SK-N-SH treated with all-trans-retinoic acid at 6 μM for 48 hours (cell line): ENCODE data around the gene CDC14A.

Source experiments
- ATAC-seq: fragments of 200-7000 bp; cut with Tn5 transposase; 3 replicates; pipeline ENCODE4 v1.9.1; 2020; ENCODE audit warnings: mild to moderate bottlenecking, moderate library complexity
- ARNTL ChIP-seq: fragments of 450-650 bp; formaldehyde crosslinking; IDR thresholded peaks from 2 replicates; pipeline ENCODE4 v1.5.0; 2020; ENCODE audit warnings: low read depth, mild to moderate bottlenecking, moderate library complexity, borderline replicate concordance
- BACH2 ChIP-seq: fragments of 250-450 bp; sonication (Bioruptor Pico); IDR thresholded peaks from 2 replicates; pipeline ENCODE4 v1.9.0; 2021; ENCODE audit warnings: mild to moderate bottlenecking, borderline replicate concordance
- CSDC2 ChIP-seq: fragments of 250-450 bp; sonication (Bioruptor Pico); IDR thresholded peaks from 2 replicates; pipeline ENCODE4 v1.5.0; 2020; ENCODE audit warnings: mild to moderate bottlenecking, moderate library complexity
- ESRRG ChIP-seq: fragments of 250-450 bp; sonication (Bioruptor Pico); IDR thresholded peaks from 2 replicates; pipeline ENCODE4 v1.6.1; 2021; ENCODE audit warnings: mild to moderate bottlenecking
- GLIS3 ChIP-seq: fragments of 250-450 bp; sonication (Bioruptor Pico); IDR thresholded peaks from 2 replicates; pipeline ENCODE4 v1.5.0; 2020; ENCODE audit warnings: mild to moderate bottlenecking, moderate library complexity
- ISL1 ChIP-seq: fragments of 250-450 bp; sonication (Bioruptor Pico); IDR thresholded peaks from 2 replicates; pipeline ENCODE4 v2.1.2; 2022; ENCODE audit warnings: mild to moderate bottlenecking, moderate library complexity
- POU6F1 ChIP-seq: fragments of 250-450 bp; sonication (Bioruptor Pico); IDR thresholded peaks from 2 replicates; pipeline ENCODE4 v1.8.0; 2021; ENCODE audit warnings: low read depth, mild to moderate bottlenecking, moderate library complexity, borderline replicate concordance
- PPARA ChIP-seq: fragments of 250-450 bp; sonication (Bioruptor Pico); IDR thresholded peaks from 2 replicates; pipeline ENCODE4 v1.5.0; 2020; ENCODE audit warnings: mild to moderate bottlenecking, borderline replicate concordance
- RARB ChIP-seq: fragments of 250-450 bp; sonication (Bioruptor Pico); IDR thresholded peaks from 2 replicates; pipeline ENCODE4 v1.8.0; 2021; ENCODE audit warnings: mild to moderate bottlenecking, moderate library complexity
- SNAI2 ChIP-seq: fragments of 250-450 bp; sonication (Bioruptor Pico); IDR thresholded peaks from 2 replicates; pipeline ENCODE4 v1.5.0; 2020; ENCODE audit warnings: mild to moderate bottlenecking, moderate library complexity
- TOX ChIP-seq: fragments of 250-450 bp; sonication (Bioruptor Pico); IDR thresholded peaks from 2 replicates; pipeline ENCODE4 v1.8.0; 2021; ENCODE audit warnings: mild to moderate bottlenecking, moderate library complexity, borderline replicate concordance
- ZC3H10 ChIP-seq: fragments of 250-450 bp; sonication (Bioruptor Pico); IDR thresholded peaks from 2 replicates; pipeline ENCODE4 v1.5.1; 2021; ENCODE audit warnings: mild to moderate bottlenecking, moderate library complexity
- ZFP30 ChIP-seq: fragments of 450-650 bp; formaldehyde crosslinking; IDR thresholded peaks from 2 replicates; pipeline ENCODE4 v1.5.0; 2022; ENCODE audit warnings: mild to moderate bottlenecking, moderate library complexity
- ZNF565 ChIP-seq: fragments of 450-650 bp; formaldehyde crosslinking; conservative IDR thresholded peaks from 2 replicates; pipeline ENCODE4 v1.5.0; 2020; ENCODE audit warnings: low read depth, mild to moderate bottlenecking, moderate library complexity
- ZNF8 ChIP-seq: fragments of 450-650 bp; formaldehyde crosslinking; IDR thresholded peaks from 2 replicates; pipeline ENCODE4 v1.5.0; 2020; ENCODE audit warnings: mild to moderate bottlenecking, moderate library complexity
- TF ChIP-seq, protein P1 (sequence below): fragments of 250-450 bp; sonication (Bioruptor Pico); IDR thresholded peaks from 2 replicates; pipeline ENCODE4 v1.8.0; 2020; ENCODE audit warnings: mild to moderate bottlenecking, moderate library complexity, borderline replicate concordance
- TF ChIP-seq, protein P2 (sequence below): fragments of 250-450 bp; sonication (Bioruptor Pico); IDR thresholded peaks from 2 replicates; pipeline ENCODE4 v1.5.0; 2020; ENCODE audit warnings: mild to moderate bottlenecking, moderate library complexity
- TF ChIP-seq, protein P3 (sequence below): fragments of 250-450 bp; sonication (Bioruptor Pico); IDR thresholded peaks from 2 replicates; pipeline ENCODE4 v1.5.1; 2020; ENCODE audit warnings: low read depth, mild to moderate bottlenecking, moderate library complexity
- TF ChIP-seq, protein P4 (sequence below): fragments of 250-450 bp; sonication (Bioruptor Pico); IDR thresholded peaks from 2 replicates; pipeline ENCODE4 v1.5.1; 2021; ENCODE audit warnings: mild to moderate bottlenecking, moderate library complexity

The CDC14A gene

DNA sequence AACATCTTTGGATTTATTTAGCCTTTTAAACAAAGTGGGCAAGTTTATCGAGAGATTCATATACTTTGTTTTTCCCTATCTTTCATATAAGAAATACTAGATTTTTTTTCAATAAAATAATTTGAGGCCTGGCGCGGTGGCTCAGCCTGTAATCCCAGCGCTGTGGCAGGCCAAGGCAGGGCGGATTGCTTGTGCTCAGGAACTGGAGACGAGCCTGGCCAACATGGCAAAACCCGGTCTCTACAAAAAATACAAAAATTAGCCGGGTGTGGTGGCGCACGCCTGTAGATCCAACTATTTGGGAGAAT, 1.6 kb upstream of the CDC14A start:
- no peak for ATAC-seq

DNA sequence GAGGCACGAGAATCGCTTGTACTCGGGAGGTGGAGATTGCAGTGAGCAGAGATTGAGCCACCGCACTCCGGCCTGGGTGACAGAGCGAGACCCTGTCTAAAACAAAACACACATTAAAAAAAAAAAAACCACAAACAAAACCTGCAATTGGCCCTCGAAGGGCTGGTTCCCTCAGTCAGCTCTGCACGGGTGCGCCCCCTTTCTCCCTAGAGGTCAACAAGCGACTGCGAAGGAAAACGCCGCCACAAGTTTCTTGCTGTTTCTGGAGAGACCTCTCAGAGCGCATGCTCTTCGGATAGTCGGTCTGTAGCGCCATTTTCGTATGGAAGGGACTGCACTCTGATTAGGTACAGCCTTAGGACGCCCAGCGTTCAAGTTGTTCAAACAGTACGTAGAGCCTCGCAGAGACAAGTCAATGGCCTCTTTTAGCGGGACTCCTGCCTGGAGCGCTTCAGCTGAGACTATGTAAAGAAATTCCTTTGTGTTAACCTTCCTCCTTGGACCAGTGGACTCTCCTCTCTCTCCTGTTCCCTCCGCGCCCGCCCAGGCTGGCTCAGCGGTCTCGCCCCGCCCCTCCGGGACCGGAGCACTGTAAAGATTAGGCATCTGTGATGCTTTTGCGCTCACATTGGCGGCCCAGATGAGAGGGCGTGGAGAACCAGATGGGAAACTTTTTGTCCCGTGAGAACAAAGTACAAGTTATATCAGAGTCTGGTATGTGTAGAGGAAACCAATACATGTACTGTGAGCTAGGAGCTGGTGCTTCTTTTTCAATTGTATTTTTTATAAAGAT, 1.0 kb upstream of the CDC14A start:
- TF ChIP-seq, protein P1, sequence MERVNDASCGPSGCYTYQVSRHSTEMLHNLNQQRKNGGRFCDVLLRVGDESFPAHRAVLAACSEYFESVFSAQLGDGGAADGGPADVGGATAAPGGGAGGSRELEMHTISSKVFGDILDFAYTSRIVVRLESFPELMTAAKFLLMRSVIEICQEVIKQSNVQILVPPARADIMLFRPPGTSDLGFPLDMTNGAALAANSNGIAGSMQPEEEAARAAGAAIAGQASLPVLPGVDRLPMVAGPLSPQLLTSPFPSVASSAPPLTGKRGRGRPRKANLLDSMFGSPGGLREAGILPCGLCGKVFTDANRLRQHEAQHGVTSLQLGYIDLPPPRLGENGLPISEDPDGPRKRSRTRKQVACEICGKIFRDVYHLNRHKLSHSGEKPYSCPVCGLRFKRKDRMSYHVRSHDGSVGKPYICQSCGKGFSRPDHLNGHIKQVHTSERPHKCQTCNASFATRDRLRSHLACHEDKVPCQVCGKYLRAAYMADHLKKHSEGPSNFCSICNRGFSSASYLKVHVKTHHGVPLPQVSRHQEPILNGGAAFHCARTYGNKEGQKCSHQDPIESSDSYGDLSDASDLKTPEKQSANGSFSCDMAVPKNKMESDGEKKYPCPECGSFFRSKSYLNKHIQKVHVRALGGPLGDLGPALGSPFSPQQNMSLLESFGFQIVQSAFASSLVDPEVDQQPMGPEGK (CRISPR knock-in tag), result no peak
- TF ChIP-seq POU6F1 (no peak), ZFP30 (no peak; the same call in 1 of the 2 replicates), SNAI2 (CRISPR knock-in tag) (no peak), ZNF565 (no peak), ZC3H10 (CRISPR knock-in tag) (no peak), GLIS3 (CRISPR knock-in tag) (no peak), ZNF8 (CRISPR knock-in tag) (no peak), TOX (CRISPR knock-in tag) (no peak), ARNTL (CRISPR knock-in tag) (no peak), RARB (CRISPR knock-in tag) (no peak), ESRRG (CRISPR knock-in tag) (no peak), PPARA (no peak), CSDC2 (CRISPR knock-in tag) (0 out of 2 replicates have a peak, but pooled peaks have one; percentile 53)
- TF ChIP-seq, protein P2, sequence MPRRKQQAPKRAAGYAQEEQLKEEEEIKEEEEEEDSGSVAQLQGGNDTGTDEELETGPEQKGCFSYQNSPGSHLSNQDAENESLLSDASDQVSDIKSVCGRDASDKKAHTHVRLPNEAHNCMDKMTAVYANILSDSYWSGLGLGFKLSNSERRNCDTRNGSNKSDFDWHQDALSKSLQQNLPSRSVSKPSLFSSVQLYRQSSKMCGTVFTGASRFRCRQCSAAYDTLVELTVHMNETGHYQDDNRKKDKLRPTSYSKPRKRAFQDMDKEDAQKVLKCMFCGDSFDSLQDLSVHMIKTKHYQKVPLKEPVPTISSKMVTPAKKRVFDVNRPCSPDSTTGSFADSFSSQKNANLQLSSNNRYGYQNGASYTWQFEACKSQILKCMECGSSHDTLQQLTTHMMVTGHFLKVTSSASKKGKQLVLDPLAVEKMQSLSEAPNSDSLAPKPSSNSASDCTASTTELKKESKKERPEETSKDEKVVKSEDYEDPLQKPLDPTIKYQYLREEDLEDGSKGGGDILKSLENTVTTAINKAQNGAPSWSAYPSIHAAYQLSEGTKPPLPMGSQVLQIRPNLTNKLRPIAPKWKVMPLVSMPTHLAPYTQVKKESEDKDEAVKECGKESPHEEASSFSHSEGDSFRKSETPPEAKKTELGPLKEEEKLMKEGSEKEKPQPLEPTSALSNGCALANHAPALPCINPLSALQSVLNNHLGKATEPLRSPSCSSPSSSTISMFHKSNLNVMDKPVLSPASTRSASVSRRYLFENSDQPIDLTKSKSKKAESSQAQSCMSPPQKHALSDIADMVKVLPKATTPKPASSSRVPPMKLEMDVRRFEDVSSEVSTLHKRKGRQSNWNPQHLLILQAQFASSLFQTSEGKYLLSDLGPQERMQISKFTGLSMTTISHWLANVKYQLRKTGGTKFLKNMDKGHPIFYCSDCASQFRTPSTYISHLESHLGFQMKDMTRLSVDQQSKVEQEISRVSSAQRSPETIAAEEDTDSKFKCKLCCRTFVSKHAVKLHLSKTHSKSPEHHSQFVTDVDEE, result peak; percentile 54; the same call in 1 of the 2 replicates
- TF ChIP-seq, protein P3, sequence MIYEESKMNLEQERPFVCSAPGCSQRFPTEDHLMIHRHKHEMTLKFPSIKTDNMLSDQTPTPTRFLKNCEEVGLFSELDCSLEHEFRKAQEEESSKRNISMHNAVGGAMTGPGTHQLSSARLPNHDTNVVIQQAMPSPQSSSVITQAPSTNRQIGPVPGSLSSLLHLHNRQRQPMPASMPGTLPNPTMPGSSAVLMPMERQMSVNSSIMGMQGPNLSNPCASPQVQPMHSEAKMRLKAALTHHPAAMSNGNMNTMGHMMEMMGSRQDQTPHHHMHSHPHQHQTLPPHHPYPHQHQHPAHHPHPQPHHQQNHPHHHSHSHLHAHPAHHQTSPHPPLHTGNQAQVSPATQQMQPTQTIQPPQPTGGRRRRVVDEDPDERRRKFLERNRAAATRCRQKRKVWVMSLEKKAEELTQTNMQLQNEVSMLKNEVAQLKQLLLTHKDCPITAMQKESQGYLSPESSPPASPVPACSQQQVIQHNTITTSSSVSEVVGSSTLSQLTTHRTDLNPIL (CRISPR knock-in tag), result no peak
- ATAC-seq, result peak; percentile 84

More for the DNA sequence above, 1.6 kb upstream of the CDC14A start:
- TF ChIP-seq, protein P3 (CRISPR knock-in tag), result no peak
- TF ChIP-seq CSDC2 (CRISPR knock-in tag) (no peak), ZNF565 (no peak), GLIS3 (CRISPR knock-in tag) (no peak), ESRRG (CRISPR knock-in tag) (no peak)

GRCh38 chr1:100353071-100353801, 930 bp downstream of the CDC14A start:
- no peak for TF ChIP-seq CSDC2 (CRISPR knock-in tag)
- TF ChIP-seq, protein P4, sequence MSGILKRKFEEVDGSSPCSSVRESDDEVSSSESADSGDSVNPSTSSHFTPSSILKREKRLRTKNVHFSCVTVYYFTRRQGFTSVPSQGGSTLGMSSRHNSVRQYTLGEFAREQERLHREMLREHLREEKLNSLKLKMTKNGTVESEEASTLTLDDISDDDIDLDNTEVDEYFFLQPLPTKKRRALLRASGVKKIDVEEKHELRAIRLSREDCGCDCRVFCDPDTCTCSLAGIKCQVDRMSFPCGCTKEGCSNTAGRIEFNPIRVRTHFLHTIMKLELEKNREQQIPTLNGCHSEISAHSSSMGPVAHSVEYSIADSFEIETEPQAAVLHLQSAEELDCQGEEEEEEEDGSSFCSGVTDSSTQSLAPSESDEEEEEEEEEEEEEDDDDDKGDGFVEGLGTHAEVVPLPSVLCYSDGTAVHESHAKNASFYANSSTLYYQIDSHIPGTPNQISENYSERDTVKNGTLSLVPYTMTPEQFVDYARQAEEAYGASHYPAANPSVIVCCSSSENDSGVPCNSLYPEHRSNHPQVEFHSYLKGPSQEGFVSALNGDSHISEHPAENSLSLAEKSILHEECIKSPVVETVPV (CRISPR knock-in tag), result no peak
- TF ChIP-seq ZFP30, result no peak
- no peak for TF ChIP-seq ZNF8 (CRISPR knock-in tag)
- TF ChIP-seq ARNTL (CRISPR knock-in tag), result no peak
- TF ChIP-seq ZNF565, result no peak
- TF ChIP-seq, protein P2, result no peak
- no peak for TF ChIP-seq BACH2 (CRISPR knock-in tag)
- TF ChIP-seq ZC3H10 (CRISPR knock-in tag), result no peak
- TF ChIP-seq, protein P3 (CRISPR knock-in tag), result no peak
- TF ChIP-seq ISL1, result no peak
- ATAC-seq, result peak; percentile 2
